HepG2 (cell line): ENCODE results near the gene ACSBG1. TPM values are rescaled to one million over a fixed set of nuclear protein-coding genes. Genes with fewer than 3 reads are reported as not detected.
A peak's percentile ranks its signal among the peaks of the same experiment; 100 is the strongest.

Experiments used
- ATAC-seq: fragments of 200-7000 bp; cut with Tn5 transposase; 3 replicates; pipeline ENCODE4 v1.9.1; 2020; ENCODE audit warnings: mild to moderate bottlenecking, moderate library complexity
- BruUV-seq: library from RNA; stranded (reverse); fragments of 400-500 nt; replicated peaks from 2 replicates; lab custom pipeline; 2021; lab: Mats Ljungman, UMichigan
- CTCF ChIA-PET: fragments of 300-600 bp; formaldehyde crosslinking; extraction: SDS; loops from one replicate; lab custom pipeline; 2021; ENCODE audit warnings: low total read pairs, inconsistent platforms, low intra/inter-chr PET ratio; lab: Yijun Ruan, JAX
- POLR2A ChIA-PET: fragments of 350-600 bp; sonication (Branson Sonifier 250); formaldehyde crosslinking; loops from one replicate; lab custom pipeline; 2020; ENCODE audit warnings: antibody characterized with exemption, inconsistent platforms; lab: Yijun Ruan, JAX
- DNase-seq: peaks from one replicate; pipeline ENCODE4 v3.0.0-alpha.2; 2015; ENCODE audit warnings: low spot score
- FAIRE-seq: peaks from 3 replicates; lab custom pipeline; 2011; peaks lifted over from hg19 to GRCh38; lab: Jason Lieb, UNC
- H2AFZ ChIP-seq: one replicate; pipeline ENCODE4 v1.6.1; 2011; ENCODE audit warnings: low read length, inconsistent platforms
- H3K27ac ChIP-seq: fragments of 300-600 bp; 3 replicates; pipeline ENCODE4 v1.8.0; 2011; ENCODE audit warnings: mixed run types, mild to moderate bottlenecking, mixed read lengths, low read length, inconsistent platforms; ENCODE audit not compliant: insufficient read depth; ENCODE audit errors: extremely low read length
- H3K27me3 ChIP-seq, 2 experiments: fragments of 200-600 bp in 1 of 2; 2 replicates in 1 of 2; 3 replicates in 1 of 2; pipeline versions ENCODE4 v1.6.0 to v1.8.0; 2011; ENCODE audit warnings: low read length in 2 of 2, mild to moderate bottlenecking in 2 of 2, moderate library complexity in 2 of 2, inconsistent platforms in 1 of 2; ENCODE audit not compliant: insufficient read depth in 2 of 2, control insufficient read depth in 1 of 2
- H3K36me3 ChIP-seq, 2 experiments: fragments of 200-600 bp in 1 of 2; replicated peaks in 1 of 2; 2 replicates in 1 of 2; 3 replicates in 1 of 2; pipeline versions ENCODE4 v1.5.1 to v1.8.0; 2011; ENCODE audit warnings: low read length in 2 of 2, inconsistent platforms in 1 of 2; ENCODE audit not compliant: insufficient read depth in 2 of 2, control insufficient read depth in 1 of 2
- H3K4me1 ChIP-seq: 2 replicates; pipeline ENCODE4 v1.5.1; 2012; ENCODE audit warnings: low read length, inconsistent platforms; ENCODE audit not compliant: insufficient read depth
- H3K4me2 ChIP-seq: 2 replicates; pipeline ENCODE4 v1.6.0; 2011; ENCODE audit warnings: low read depth, low read length, inconsistent platforms
- H3K4me3 ChIP-seq, 3 experiments: fragments of 200-600 bp in 1 of 3; sonication (generic), shearing (Covaris generic) in 1 of 3; replicated peaks in 1 of 3; 2 replicates each; pipeline ENCODE4 v1.5.1; 2011 to 2016; ENCODE audit warnings: low read length in 3 of 3, inconsistent platforms in 2 of 3, low read depth in 2 of 3, mild to moderate bottlenecking in 2 of 3, control low read depth in 1 of 3, mixed read lengths in 1 of 3; ENCODE audit not compliant: insufficient read depth in 1 of 3
- H3K79me2 ChIP-seq: one replicate; pipeline ENCODE4 v1.6.1; 2011; ENCODE audit warnings: low read length, inconsistent platforms; ENCODE audit not compliant: insufficient read depth
- H3K9ac ChIP-seq: 2 replicates; pipeline ENCODE4 v1.6.0; 2011; ENCODE audit warnings: mild to moderate bottlenecking, low read depth, low read length, inconsistent platforms; ENCODE audit not compliant: insufficient read depth
- H3K9me3 ChIP-seq: 2 replicates; pipeline ENCODE4 v1.5.1; 2012; ENCODE audit warnings: mild to moderate bottlenecking, low read length
- H4K20me1 ChIP-seq: 2 replicates; pipeline ENCODE4 v1.6.0; 2011; ENCODE audit warnings: inconsistent platforms, mild to moderate bottlenecking, low read length, moderate library complexity; ENCODE audit not compliant: insufficient read depth
- FOXK1 ChIP-seq: sonication (generic); formaldehyde crosslinking; IDR thresholded peaks from 2 replicates; pipeline ENCODE4 v1.4.0; 2020; ENCODE audit warnings: low read depth, missing genetic modification reagents, borderline replicate concordance
- HNF4A ChIP-seq: sonication (generic); formaldehyde crosslinking; IDR thresholded peaks from 2 replicates; pipeline ENCODE4 v1.4.0; 2020; ENCODE audit warnings: missing genetic modification reagents
- RBAK ChIP-seq: sonication (generic); formaldehyde crosslinking; IDR thresholded peaks from 2 replicates; pipeline ENCODE4 v1.5.1; 2020; ENCODE audit warnings: mild to moderate bottlenecking, missing genetic modification reagents
- XRCC5 ChIP-seq: fragments of 200-400 bp; formaldehyde crosslinking; optimal IDR thresholded peaks from 2 replicates; pipeline ENCODE3; 2017; ENCODE audit warnings: mild to moderate bottlenecking, low read length
- ZFP1 ChIP-seq: IDR thresholded peaks from 2 replicates; pipeline ENCODE4 v1.6.1; 2016
- ZFP62 ChIP-seq: sonication (generic); formaldehyde crosslinking; IDR thresholded peaks from 2 replicates; pipeline ENCODE4 v1.4.0; 2020; ENCODE audit warnings: missing genetic modification reagents
- ZNF296 ChIP-seq: sonication (generic); formaldehyde crosslinking; conservative IDR thresholded peaks from 2 replicates; pipeline ENCODE4 v1.5.0; 2020; ENCODE audit warnings: mild to moderate bottlenecking, missing genetic modification reagents
- ZNF577 ChIP-seq: sonication (generic); formaldehyde crosslinking; IDR thresholded peaks from 2 replicates; pipeline ENCODE4 v1.4.0; 2020; ENCODE audit warnings: mild to moderate bottlenecking, low read depth, missing genetic modification reagents, borderline replicate concordance
- WGBS: methylation state at CpG from one replicate; pipeline ENCODE4 v1.1.6; 2017; ENCODE audit warnings: low lambda C conversion rate; 5-methylcytosine and 5-hydroxymethylcytosine counted together
- in situ Hi-C: cut with HindIII; loops from 2 replicates; pipeline ENCODE4 v1.10.0; 2017; ENCODE audit warnings: low pct_unique_long_range_greater_than_20kb; ENCODE audit not compliant: extremely low pct_ligation_motif_present
- intact Hi-C: fragments of 100-400 bp; cut with micrococcal nuclease; formaldehyde crosslinking; loops from one replicate; pipeline ENCODE4 v1.10.0; 2022; ENCODE audit not compliant: unreplicated experiment
- polyA plus RNA-seq, 8 experiments: library from polyadenylated mRNA; depleted of rRNA in 3 of 8; stranded (reverse) in 7 of 8; unstranded in 1 of 8; fragments of >200 nt; fragmentation: Illumina TruSeq in 4 of 8; extraction: Trizol in 4 of 8; gene quantifications; 2 replicates each; pipeline versions ENCODE4 v1.2.1 to v1.2.3, GENCODE V29; 2011 to 2016; ENCODE audit warnings: low read depth in 4 of 8, missing spikeins in 1 of 8, mixed read lengths in 1 of 8; ENCODE audit not compliant: insufficient read depth in 1 of 8
- total RNA-seq, 5 experiments: library from RNA; depleted of rRNA; stranded (reverse); fragments of >200 nt; fragmentation: Illumina TruSeq; extraction: Trizol; gene quantifications; 2 replicates each; pipeline ENCODE4 v1.2.3, GENCODE V29; 2016; ENCODE audit warnings: low read depth in 1 of 5
- TF ChIP-seq, protein P1 (sequence below): sonication (generic); formaldehyde crosslinking; IDR thresholded peaks from 2 replicates; pipeline ENCODE4 v1.5.0; 2020; ENCODE audit warnings: missing genetic modification reagents
- TF ChIP-seq, protein P2 (sequence below): sonication (generic); formaldehyde crosslinking; IDR thresholded peaks from 2 replicates; pipeline ENCODE4 v1.4.0; 2020; ENCODE audit warnings: missing genetic modification reagents

Gene ACSBG1
- total and polyA plus RNA-seq, 2 of the 13 experiments (the other 11 are each of a cell fraction or from before 2014, with no cell fraction given): 0.35 to 0.81 TPM

DNA sequence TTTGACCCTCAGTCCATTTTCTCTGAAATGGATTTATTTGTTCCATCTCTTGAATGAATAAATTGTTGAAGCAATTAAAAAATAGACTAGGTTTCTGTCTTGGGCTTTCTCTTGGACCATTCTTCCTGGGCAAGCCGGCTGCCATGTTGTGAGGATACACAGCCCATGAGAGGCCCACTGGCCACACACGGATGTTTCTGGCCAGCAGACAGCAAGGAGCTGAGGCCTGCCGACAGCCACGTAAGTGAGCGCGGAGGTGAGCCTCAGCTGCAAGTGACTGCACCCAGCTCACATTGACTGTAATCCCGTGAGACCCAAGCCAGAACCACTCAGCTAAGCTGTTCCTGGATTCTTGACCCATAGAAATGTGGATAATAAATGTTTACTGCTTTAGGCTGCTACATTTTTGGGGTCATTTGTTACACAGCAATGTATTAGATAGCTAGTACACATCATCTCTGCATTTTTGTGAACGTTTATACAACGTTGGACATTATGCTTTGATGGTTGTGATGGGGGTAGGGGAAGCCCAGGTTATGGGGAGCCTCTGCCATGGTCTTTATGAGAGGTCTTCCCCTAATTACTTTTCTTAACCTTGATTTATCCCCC, 62.4 kb downstream of the ACSBG1 start:
- POLR2A ChIA-PET: interaction anchor here (0.6 to 1.3 kb wide), 3 partner anchors 10 to 664 kb away, joined by 3 read pairs; partner anchors contain the start of gene IDH3A
- no peaks in the 10 kb centered on the region for H3K79me2 ChIP-seq
- no peaks in the 10 kb centered on the region for H4K20me1 ChIP-seq
- intact Hi-C loops (no loop called here), in situ Hi-C loops (no loop called here)
- no peaks in the 10 kb centered on the region for H3K9me3 ChIP-seq
- 98% methylated on average over 4 of the region's 9 CpGs for WGBS
- TF ChIP-seq, protein P1, sequence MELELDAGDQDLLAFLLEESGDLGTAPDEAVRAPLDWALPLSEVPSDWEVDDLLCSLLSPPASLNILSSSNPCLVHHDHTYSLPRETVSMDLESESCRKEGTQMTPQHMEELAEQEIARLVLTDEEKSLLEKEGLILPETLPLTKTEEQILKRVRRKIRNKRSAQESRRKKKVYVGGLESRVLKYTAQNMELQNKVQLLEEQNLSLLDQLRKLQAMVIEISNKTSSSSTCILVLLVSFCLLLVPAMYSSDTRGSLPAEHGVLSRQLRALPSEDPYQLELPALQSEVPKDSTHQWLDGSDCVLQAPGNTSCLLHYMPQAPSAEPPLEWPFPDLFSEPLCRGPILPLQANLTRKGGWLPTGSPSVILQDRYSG (CRISPR knock-in tag): no peak
- TF ChIP-seq XRCC5 (no peak), FOXK1 (CRISPR knock-in tag) (no peak), RBAK (0 out of 2 replicates have a peak, but pooled peaks have one; percentile 59)
- CTCF ChIA-PET: no interaction called here
- H3K4me3 ChIP-seq: no peak overlapping the region
- H3K27me3 ChIP-seq: no peaks in the 10 kb centered on the region
- DNase-seq (no peak), ATAC-seq (no peak), FAIRE-seq (no peak)
- no peak overlapping the region for H3K9ac ChIP-seq
- H2AFZ ChIP-seq: no peak overlapping the region
- no peaks in the 10 kb centered on the region for H3K4me1 ChIP-seq
- no peak overlapping the region for H3K4me2 ChIP-seq
- H3K36me3 ChIP-seq: peaks cover 1 to 31% of the 10 kb centered on the region in 2 experiments; a peak in 3 of 5 replicates
- no peak overlapping the region for H3K27ac ChIP-seq
- no TSS peak for BruUV-seq

DNA sequence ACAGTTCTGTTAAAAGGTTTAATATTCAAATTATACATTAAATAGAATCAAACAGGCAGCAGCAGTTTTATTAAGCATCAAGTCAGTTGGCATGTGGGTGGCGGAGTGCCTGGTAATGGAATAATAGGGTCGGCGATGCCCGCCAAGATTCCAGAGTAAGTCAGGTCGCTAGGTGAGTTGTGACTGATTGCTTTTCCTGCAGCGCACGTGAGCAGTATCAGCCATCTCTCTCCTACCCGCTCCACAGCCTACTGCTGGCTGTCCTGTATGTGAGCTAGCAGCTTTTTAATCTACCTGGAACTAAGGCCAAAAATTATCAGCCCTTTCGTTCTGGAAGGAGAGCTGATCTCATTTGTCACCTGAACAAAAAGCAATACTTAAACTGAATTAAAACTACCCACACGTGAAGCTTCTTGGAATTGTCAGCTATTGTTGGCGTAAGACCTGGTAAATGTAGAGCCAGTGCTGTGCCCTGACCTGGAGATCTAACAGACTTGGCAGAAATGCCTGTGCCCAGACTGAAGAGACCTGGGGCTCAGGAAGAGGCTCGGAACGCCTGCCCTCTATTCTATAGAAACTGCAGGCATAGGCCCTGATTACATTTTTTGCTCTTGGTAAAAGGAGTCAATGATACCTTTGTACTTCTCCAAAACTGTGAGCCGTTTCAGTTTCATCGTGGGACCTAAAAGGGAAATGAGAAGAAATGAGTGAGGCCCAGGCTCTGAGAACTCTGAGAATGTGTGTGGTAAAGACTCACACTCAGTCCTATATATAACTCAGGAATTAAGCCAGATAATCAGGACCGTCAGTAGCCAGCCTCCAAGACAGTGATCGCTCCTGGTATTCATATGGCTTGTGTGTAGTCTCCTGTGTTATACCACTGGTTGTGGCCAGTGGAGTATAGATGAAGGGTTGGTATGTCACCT, 63.3 kb downstream of the ACSBG1 start:
- no peak overlapping the region for H3K27ac ChIP-seq
- in situ Hi-C loops (no loop called here), intact Hi-C loops (no loop called here)
- H3K79me2 ChIP-seq: no peaks in the 10 kb centered on the region
- no peaks in the 10 kb centered on the region for H4K20me1 ChIP-seq
- FAIRE-seq: no peak
- no peak for ATAC-seq
- no peaks in the 10 kb centered on the region for H3K4me1 ChIP-seq
- BruUV-seq: no TSS peak
- POLR2A ChIA-PET: no interaction called here
- CTCF ChIA-PET: no interaction called here
- no peaks in the 10 kb centered on the region for H3K27me3 ChIP-seq
- no peak overlapping the region for H2AFZ ChIP-seq
- no peak overlapping the region for H3K9ac ChIP-seq
- H3K4me3 ChIP-seq: no peak overlapping the region
- H3K36me3 ChIP-seq: peaks cover 4 to 34% of the 10 kb centered on the region in 2 experiments; a peak in 4 of 5 replicates
- WGBS: 97% methylated on average over 17 of the region's 17 CpGs
- no peak overlapping the region for H3K4me2 ChIP-seq
- DNase-seq: no peak
- H3K9me3 ChIP-seq: no peaks in the 10 kb centered on the region
- no peak for TF ChIP-seq ZNF577 (CRISPR knock-in tag)
- TF ChIP-seq HNF4A (CRISPR knock-in tag): no peak
- TF ChIP-seq ZFP62: no peak
- TF ChIP-seq, protein P2, sequence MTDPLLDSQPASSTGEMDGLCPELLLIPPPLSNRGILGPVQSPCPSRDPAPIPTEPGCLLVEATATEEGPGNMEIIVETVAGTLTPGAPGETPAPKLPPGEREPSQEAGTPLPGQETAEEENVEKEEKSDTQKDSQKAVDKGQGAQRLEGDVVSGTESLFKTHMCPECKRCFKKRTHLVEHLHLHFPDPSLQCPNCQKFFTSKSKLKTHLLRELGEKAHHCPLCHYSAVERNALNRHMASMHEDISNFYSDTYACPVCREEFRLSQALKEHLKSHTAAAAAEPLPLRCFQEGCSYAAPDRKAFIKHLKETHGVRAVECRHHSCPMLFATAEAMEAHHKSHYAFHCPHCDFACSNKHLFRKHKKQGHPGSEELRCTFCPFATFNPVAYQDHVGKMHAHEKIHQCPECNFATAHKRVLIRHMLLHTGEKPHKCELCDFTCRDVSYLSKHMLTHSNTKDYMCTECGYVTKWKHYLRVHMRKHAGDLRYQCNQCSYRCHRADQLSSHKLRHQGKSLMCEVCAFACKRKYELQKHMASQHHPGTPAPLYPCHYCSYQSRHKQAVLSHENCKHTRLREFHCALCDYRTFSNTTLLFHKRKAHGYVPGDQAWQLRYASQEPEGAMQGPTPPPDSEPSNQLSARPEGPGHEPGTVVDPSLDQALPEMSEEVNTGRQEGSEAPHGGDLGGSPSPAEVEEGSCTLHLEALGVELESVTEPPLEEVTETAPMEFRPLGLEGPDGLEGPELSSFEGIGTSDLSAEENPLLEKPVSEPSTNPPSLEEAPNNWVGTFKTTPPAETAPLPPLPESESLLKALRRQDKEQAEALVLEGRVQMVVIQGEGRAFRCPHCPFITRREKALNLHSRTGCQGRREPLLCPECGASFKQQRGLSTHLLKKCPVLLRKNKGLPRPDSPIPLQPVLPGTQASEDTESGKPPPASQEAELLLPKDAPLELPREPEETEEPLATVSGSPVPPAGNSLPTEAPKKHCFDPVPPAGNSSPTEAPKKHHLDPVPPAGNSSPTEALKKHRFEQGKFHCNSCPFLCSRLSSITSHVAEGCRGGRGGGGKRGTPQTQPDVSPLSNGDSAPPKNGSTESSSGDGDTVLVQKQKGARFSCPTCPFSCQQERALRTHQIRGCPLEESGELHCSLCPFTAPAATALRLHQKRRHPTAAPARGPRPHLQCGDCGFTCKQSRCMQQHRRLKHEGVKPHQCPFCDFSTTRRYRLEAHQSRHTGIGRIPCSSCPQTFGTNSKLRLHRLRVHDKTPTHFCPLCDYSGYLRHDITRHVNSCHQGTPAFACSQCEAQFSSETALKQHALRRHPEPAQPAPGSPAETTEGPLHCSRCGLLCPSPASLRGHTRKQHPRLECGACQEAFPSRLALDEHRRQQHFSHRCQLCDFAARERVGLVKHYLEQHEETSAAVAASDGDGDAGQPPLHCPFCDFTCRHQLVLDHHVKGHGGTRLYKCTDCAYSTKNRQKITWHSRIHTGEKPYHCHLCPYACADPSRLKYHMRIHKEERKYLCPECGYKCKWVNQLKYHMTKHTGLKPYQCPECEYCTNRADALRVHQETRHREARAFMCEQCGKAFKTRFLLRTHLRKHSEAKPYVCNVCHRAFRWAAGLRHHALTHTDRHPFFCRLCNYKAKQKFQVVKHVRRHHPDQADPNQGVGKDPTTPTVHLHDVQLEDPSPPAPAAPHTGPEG: no peak
- TF ChIP-seq ZFP1 (CRISPR knock-in tag): no peak
- no peak for TF ChIP-seq ZNF296 (CRISPR knock-in tag)
